NCI-H2196 treated with DMSO at 0.1 percent for 48 hours (cell line): ENCODE results near the gene KRTAP4-11.
"Not testable (repeated sequence)": the region's sequence is repeated elsewhere in the genome, so short reads cannot be mapped to it uniquely, and the experiment has no call there.

Experiments
- DNase-seq: peaks from one replicate; lab custom pipeline; 2025; ENCODE audit not compliant: unreplicated experiment; lab: John Stamatoyannopoulos, UW

KRTAP4-11 gene

DNA sequence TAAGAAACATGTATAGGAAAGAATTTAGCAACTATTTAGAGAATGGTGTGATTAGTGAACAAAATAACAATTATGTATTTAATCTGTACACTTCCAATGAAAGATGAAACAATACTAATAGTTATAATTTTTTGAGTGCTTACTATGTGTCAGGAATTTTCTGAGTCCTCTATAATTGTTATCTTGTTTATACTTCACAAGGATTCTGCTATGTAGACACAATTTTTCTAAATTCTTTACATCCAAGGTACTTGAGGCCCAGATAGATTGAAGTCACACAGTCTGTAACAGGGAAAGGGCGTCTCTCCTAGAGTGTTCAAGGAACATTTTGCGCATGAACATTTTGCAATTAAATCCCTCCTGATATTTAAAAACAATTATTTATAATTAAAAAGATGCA, 6.9 kb upstream of the KRTAP4-11 start:
- no peak for DNase-seq

DNA sequence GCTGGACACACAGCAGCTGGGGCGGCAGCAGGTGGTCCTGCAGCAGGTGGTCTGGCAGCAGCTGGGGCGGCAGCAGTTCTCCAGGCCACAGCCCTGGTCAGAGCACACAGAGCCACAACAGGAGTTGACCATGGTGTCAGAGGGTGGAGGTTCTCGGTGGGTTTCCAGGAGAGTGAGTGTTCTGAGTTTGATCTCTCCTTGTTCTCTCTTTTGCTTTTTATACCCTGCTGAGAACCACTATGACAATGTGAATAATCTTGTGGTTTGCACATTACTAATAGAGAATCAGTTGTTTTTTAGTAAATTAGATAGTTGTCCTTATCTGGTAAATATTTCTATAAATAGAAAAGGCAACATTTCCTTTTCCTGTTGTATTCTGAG, 5.8 kb upstream of the KRTAP4-11 start, which contains the start of gene KRTAP4-12:
Gene KRTAP4-12 (minus strand): TSS at position 192 of the 381 bp plus-strand sequence. CDS start 60 bp downstream, at position 132.
- not testable (repeated sequence) for DNase-seq

DNA sequence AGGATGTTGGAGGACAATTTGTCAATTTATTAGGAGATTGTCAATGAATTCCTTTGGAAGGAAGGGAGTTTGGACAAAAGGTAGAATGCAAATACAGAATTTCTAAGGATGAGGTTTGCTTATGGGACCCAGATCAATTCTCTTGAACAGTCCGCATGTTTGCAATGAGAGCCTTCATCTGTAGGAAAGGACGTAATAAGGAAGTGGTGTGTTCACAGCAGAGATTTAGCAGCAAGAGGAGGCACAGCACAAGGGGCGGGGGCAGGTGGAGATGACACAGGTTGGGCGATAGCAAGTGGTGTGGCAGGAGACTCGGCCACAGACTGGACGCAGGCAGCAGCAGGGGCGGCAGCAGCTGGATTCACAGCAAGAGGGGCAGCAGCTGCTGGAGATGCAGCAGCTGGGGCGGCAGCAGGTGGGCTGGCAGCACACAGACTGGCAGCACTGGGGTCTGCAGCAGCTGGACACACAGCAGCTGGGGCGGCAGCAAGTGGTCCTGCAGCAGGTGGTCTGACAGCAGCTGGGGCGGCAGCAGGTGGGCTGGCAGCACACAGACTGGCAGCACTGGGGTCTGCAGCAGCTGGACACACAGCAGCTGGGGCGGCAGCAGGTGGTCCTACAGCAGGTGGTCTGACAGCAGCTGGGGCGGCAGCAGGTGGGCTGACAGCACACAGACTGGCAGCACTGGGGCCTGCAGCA, 5.3 kb upstream of the KRTAP4-11 start:
- DNase-seq: not testable (repeated sequence)

DNA sequence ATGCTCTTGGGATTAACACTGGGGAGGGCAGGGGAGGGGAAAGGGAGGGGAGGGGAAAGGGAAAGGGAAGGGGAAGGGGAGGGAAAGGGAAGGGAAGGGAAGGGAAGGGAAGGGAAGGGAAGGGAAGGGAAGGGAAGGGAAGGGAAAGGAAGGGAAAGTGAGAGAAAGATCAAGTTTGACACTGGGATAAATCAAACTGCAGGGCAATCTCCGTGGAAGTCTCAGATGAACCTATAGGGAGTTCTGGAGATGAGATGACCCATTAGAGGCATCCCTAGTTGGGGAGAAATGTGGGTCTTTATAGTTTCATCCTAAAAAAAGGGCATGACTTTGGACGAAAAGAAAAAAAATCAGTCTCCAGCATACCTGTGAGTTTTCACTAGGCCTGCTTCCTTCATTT, 3.6 kb upstream of the KRTAP4-11 start:
- DNase-seq: no peak

DNA sequence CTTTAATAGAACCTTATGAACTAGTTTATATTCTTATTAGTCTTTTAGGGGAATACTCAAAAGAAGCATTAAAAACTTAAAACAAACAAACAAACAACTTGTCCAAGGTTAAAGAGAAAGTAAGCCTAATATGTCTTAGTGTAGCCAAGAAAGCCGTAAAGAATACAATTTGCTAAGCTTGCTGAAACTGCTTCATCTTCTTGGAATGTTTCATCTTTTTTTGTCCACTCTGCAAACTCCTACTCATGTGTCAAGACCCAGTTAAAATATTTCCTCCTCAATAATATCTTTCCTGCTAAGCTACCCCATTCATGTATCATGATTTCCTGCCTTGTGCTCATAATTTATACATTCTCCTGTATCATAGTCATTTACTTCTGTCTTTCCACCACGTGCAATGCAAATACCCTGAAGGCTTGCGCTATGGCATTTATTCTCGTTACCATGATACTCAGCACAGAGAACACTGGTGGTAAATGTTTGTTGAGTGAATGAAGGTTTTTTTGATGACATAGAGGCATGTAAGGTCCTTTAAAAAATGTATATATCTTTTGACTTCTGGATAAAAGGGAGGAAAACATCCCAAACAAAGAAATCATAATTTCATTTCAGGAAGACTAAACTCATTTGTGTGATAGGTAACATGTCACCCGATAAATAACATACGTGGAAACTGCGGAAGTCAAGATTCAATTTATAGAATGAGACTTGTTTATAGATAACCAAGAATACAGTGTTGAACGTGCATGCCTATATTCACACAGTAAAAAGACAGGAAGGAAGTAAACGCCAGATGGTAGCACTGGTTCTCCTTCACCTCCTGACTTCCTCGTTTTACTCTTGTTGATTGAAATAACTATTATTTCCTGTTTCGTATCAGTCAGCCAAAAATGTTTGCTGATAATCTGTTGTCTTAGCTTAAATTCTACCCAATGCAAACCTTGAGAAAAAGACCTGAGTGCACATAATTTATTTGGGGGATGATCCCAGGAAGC, 1.8 kb upstream of the KRTAP4-11 start:
- DNase-seq: not testable (repeated sequence)

DNA sequence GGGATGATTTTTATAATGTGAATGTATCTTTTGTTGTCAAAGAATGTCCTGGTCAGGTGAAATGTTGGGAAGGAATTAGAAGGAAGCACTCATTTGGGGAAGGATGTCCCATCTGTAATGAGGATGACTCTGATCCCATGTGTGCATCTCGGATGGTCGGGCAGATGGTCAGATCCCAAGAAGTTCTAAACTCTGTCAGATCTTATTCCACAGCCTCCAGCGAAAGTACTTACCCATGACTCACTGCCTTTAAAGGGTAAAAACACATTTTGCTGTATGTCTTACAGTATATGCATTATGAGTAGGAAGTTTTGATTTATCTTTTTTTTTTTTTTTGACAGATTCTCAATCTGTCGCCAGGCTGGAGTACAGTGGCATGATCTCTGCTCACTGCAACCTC, 548 bp upstream of the KRTAP4-11 start:
- DNase-seq: no peak

DNA sequence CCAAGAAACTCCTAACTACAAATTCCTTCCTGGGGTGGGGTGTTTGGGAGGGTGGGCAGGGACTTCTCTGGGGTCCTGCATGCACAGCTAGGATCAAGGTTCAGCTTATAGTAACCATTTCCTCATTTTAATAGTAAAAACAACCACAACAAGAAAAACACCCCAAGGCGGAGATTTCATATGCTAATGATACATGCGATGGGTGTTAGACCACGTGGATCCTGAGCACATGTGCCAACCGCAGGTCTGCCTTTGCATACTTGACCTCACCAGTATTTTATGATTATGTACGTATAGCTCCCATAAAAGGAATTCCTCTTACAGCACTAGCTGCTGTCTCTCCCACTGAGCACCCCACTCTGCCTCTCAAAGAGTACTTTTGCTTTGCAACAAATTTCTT, 1.9 kb downstream of the KRTAP4-11 start:
- DNase-seq: no peak

DNA sequence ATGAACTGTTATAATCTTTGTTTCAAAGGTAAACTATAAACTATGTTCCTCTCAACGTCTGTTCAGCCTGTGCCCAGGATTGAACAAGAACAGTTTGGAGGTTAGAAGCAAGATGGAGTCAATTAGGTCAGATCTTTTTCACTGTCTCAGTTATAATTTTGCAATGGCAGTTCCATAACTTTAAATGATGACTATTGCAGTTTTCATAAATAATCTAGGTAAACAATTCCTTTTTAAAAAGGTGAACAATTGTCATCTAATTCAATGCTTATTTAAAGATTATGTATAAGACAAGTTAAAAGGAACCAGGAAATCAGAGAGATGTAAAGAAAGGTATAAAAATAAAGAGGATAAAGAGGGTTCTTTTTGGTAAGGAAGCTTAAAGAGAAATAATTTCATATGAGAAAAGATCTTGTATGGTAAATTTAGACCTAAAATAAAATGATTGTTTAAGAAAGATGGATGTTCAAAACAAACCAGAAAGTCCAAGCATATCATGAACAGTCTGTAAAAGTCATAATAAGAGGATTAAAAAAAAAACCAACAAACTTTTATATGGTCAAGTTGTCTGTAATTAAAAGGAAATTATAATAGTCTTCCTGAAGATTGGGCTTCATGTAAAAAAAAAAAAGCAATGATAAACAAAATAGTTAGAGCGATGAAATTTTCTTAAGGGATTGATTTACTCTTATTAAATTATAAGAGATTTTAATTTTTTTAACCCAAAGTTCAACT, 6.9 kb downstream of the KRTAP4-11 start:
- DNase-seq: no peak

DNA sequence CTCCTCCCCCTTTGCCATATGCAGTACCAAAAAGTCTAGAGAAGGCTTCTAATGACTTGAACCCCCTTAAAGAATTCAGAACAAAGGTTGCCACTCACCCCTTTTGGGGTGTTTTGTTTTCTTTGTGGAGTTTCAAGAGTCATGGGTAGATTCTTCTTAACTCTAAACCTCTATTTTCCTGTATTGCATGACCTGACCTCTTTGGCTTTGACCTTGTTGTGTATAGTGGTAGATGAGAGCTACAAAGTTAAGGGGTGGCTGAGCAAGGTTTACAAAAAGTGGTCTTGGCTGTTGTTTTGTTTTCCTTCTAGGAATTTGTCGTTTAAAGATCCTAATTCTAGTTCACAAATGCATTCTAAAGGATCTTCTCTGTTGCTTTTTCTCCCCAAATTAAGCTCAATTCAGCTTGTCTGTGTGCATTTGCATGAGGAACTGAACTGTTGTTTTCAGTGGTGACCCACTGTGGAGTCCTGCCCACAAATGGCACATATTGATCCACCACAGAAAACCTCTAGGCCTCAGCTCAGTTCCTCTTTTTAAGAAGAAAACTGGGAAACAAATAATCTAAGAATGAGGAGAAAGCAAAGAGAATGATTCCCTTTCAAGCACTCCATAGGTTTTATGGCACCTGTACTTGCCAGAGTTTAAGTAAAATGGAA, 9.3 kb downstream of the KRTAP4-11 start:
- DNase-seq: not testable (repeated sequence)

DNA sequence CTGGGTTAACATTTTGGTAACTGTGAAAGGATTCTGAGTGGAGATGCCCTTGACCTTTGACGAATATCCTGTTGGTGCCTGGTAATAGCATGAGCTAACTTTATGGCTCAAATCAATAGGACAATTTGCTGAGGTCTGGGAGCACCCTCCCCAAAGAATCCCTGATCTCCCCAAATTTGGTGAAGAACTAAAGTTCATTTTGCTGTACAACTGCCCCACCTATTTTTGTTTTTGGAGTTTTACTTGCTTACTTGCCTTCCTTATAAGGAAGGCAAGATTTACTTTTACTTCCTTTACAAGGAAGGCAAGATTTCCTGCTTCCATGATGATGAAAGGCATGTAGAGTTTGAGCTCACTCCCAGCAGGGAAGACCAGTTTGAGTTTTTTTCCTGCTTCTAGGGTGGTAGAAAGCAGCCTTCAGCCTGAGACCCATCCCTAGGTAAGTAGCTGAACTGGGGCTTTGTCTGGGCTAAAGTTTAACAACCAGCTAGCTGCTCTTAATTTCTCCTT, 10.2 kb downstream of the KRTAP4-11 start:
- DNase-seq: no peak

DNA sequence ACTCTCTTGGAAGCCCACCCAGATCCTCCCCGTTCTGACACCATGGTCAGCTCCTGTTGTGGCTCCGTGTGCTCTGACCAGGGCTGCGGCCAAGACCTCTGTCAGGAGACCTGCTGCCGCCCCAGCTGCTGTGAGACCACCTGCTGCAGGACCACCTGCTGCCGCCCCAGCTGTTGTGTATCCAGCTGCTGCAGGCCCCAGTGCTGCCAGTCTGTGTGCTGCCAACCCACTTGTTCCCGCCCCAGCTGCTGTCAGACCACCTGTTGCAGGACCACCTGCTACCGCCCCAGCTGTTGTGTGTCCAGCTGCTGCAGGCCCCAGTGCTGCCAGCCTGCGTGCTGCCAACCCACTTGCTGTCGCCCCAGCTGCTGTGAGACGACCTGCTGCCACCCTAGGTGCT, 12.8 kb downstream of the KRTAP4-11 start, which contains the start of gene KRTAP4-9:
Gene KRTAP4-9 (plus strand): TSS at position 43 of the 400 bp plus-strand sequence. CDS start 0 bp downstream, at position 43.
- DNase-seq: not testable (repeated sequence)

DNA sequence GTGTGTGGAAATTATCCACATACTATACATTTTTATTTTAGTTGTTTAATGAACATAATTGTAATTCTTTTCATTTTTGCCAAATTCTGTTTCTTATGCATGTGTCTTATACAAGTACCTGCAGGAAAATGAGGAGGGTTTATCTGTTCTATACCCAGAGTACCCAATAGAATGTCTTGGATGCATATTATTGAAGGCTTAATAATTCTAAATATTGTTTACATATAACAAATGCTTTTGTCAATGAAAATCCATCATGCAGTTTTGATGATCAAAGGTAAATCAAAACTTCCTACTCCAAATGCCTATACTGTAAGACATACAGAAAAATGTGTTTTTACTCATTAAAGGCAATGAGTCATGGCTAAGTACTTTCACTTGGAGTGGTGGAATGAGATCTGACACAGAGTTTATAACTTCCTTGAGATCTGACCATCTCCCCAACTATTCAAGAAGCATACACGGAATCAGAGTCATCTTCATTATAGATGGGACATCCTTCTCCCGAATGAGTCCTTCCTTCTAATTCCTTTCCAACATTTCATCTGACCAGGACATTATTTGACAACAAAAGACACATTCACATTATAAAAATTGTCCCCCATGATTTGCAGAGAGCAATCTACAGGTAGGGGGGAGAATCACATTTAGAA, 13.7 kb downstream of the KRTAP4-11 start:
- not testable (repeated sequence) for DNase-seq

DNA sequence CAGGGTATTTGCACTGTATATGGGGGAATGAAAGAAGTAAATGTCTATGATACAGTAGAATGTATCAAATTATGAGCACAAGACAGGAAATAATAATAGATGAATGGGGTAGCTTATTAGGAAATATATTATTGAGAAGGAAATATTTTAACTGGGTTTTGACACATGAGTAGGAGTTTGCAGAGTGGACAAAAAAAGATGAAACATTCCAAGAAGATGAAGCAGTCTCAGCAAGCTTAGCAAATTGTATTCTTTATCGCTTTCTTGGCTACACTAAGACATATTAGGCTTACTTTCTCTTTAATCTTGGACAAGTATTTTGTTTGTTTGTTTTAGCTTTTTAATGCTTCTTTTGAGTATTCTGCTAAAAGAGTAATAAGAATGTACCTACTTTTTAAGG, 14.3 kb downstream of the KRTAP4-11 start:
- no peak for DNase-seq

DNA sequence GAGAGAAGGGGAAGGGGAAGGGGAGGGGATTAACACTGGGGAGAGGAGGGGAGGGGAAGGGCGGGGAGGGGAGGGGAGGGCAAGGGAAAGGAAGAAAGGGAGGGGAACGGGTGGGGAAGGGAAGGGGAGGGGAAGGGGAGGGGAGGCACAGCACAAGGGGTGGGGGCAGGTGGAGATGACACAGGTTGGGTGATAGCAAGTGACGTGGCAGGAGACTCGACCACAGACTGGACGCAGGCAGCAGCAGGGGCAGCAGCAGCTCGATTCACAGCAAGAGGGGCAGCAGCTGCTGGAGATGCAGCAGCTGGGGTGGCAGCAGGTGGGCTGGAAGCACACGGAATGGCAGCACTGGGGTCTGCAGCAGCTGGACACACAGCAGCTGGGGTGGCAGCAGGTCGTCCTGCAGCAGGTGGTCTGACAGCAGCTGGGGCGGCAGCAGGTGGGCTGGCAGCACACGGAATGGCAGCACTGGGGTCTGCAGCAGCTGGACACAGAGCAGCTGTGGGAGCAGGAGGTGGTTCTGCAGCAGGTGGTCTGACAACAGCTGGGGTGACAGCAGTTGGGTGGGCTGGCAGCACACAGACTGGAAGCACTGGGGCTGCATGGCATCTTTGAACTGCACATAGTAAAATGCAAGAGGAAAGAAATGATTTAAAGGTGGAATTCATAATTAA, 16.4 kb downstream of the KRTAP4-11 start, which contains the start of gene KRTAP4-16:
Gene KRTAP4-16 (minus strand): TSS at position 624 of the 674 bp plus-strand sequence. CDS start 0 bp downstream, at position 624.
- DNase-seq: no peak

DNA sequence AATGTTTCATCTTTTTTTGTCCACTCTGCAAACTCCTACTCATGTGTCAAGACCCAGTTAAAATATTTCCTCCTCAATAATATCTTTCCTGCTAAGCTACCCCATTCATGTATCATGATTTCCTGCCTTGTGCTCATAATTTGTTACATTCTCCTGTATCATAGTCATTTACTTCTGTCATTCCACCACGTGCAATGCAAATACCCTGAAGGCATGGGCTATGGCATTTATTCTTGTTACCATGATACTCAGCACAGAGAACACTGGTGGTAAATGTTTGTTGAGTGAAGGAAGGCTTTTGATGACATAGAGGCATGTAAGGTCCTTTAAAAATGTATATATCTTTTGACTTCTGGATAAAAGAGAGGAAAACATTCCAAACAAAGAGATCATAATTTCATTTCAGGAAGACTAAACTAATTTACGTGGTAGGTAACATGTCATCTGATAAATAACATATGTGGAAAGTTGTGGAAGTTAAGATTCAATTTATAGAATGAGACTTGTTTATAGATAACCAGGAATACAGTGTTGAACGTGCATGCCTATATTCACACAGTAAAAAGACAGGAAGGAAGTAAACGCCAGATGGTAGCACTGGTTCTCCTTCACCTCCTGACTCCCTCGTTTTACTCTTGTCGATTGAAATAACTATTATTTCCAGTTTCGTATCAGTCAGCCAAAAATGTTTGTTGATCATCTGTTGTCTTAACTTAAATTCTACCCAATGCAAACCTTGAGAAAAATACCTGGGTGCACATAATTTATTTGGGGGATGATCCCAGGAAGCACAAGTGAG, 18.3 kb downstream of the KRTAP4-11 start:
- DNase-seq: not testable (repeated sequence)

DNA sequence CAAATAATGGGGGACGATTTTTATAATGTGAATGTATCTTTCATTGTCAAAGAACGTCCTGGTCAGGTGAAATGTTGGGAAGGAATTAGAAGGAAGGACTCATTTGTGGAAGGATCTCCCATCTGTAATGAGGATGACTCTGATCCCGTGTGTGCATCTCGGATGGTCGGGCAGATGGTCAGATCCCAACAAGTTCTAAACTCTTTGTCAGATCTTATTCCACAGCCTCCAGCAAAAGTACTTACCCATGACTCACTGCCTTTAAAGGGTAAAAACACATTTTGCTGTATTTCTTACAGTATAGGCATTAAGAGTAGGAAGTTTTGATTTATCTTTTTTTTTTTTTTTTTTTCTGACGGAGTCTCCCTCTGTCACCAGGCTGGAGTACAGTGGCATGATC, 19.7 kb downstream of the KRTAP4-11 start:
- DNase-seq: no peak

DNA sequence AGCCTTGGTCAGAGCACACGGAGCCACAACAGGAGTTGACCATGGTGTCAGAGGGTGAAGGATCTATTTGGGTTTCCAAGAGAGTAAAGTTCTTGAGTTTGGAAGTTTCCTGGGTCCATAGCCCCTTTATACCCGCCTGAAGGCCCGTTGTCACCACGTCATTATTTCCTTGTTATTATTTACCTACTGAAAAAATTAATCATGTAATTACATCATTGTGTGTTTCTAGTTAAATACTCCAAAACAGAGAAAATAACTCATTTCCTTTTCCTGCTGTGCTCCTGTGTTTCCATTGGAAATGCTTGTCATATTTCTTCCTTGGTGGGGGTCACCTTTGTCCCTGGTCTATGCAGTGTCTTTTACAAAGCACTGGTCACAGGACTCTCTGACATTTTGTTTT, 20.1 kb downstream of the KRTAP4-11 start, which contains the start of gene KRTAP4-8:
Gene KRTAP4-8 (minus strand): TSS at position 101 of the 400 bp plus-strand sequence. CDS start 58 bp downstream, at position 43.
- no peak for DNase-seq

DNA sequence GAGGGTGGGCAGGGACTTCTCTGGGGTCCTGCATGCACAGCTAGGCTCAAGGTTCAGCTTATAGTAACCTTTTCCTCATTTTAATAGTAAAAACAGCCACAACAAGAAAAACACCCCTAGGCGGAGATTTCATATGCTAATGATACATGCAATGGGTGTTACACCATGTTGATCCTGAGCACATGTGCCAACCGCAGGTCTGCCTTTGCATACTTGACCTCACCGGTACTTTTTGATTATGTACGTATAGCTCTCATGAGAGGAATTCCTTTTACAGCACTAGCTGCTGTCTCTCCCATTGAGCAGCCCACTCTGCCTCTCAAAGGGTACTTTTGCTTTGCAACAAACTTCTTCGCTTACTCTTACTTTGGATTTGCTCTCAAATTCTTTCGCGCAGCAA, 22.1 kb downstream of the KRTAP4-11 start:
- no peak for DNase-seq
